Measurements from ENCODE around the gene ZNF668. TPM values are rescaled to one million over a fixed set of nuclear protein-coding genes. Genes with fewer than 3 reads are reported as not detected.
A peak's percentile ranks its signal among the peaks of the same experiment; 100 is the strongest.

Gene ZNF668
- total RNA-seq, 1 experiment from 2014 or later = 7.7 TPM

DNA sequence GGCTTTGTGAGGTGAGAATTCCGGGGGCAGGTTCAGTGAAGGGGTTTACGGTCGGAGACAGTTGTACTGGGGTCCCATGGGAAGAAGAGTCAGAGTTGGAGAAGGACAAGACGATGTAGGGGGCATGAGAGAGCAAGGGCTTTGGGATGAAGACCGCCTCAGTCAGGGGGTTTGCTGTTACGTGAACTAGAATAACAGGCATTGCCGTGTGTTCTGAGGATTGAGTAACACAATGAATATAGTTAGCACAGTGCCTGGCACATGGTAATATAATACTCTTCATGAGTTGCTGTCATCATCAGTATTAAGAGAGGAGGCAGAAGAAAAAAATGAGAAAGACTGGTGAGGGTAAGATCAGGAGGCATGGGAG, 759 bp upstream of the ZNF668 start:
- Histone ChIP-seq H2AFZ (ENCODE audit: low read length) (no peak overlapping the region), H3K36me3 (ENCODE audit: insufficient read depth, low read length) (0 out of 2 replicates have a peak, but pooled peaks cover 6% of the 10 kb centered on the region), H3K9me2 (replicated peaks; ENCODE audit: insufficient read depth, low read length) (no peaks in the 10 kb centered on the region), H3K4me3 (ENCODE audit: low read length) (peak overlapping the region; percentile 94), H3K9ac (ENCODE audit: low read length) (peak overlapping the region; percentile 90), H3K79me2 (ENCODE audit: low read length) (peaks cover 65% of the 10 kb centered on the region), H4K20me1 (ENCODE audit: insufficient read depth, low read depth, low read length) (peaks cover 6% of the 10 kb centered on the region; the same call in 1 of the 2 replicates), H3K4me1 (ENCODE audit: low read length) (peaks cover 24% of the 10 kb centered on the region), H3K27me3 (ENCODE audit: low read length) (no peaks in the 10 kb centered on the region), H3K9me3 (ENCODE audit: low read length) (no peaks in the 10 kb centered on the region), H3K4me2 (ENCODE audit: low read depth, low read length, poor library complexity, severe bottlenecking) (peak overlapping the region; percentile 90), H3K27ac (ENCODE audit: low read length) (peak overlapping the region; percentile 72)
- no peak for DNase-seq

DNA sequence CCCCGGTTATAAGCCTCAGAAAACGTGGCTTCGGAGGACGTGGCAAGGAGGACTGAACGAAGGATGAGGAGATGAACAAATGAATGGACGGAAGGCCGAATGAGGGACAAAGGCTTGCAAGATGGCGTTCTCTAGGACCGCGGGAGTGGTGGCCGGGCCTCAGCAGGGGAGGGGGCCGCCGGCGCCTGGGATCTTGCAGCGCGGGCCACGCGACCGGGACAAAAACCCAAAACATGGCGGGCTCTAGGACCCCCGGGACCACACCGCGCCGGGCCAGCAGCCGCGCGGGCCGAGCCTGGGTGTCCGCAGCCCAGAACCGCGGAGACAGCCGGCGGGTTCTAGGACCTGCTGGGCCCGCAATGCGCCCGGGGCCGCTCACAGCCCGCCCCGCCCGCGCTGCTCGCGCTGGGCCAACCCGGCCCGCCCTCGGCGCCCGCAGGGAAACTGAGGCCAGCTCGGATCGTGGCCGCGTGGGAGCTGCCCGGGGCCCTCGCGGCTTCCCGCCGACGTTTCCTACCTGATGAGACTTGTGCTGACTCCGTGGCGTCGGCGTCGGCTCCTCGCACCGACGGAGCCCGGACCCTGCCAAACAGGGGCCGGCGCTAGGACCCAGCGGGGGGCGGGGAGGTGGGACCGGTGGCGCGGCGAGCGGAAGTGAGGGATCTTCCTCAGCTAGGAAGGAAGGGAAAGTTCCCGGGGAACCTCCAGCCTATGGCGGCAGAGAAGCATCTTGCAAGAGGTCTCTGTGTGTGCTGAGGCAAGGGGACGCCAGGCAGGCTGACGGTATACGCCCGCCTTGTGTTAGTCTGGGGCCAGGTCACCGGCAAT, 684 bp downstream of the ZNF668 start:
- Histone ChIP-seq H4K20me1 (ENCODE audit: insufficient read depth, low read depth, low read length) (peaks cover 6% of the 10 kb centered on the region; the same call in 1 of the 2 replicates), H3K9me3 (ENCODE audit: low read length) (no peaks in the 10 kb centered on the region), H3K9ac (ENCODE audit: low read length) (peak overlapping the region; percentile 90), H3K79me2 (ENCODE audit: low read length) (peaks cover 74% of the 10 kb centered on the region), H3K27me3 (ENCODE audit: low read length) (no peaks in the 10 kb centered on the region), H3K27ac (ENCODE audit: low read length) (peak overlapping the region; percentile 80), H2AFZ (ENCODE audit: low read length) (peak overlapping the region; percentile 64; the same call in 1 of the 2 replicates), H3K4me3 (ENCODE audit: low read length) (peak overlapping the region; percentile 94), H3K4me1 (ENCODE audit: low read length) (peaks cover 24% of the 10 kb centered on the region), H3K4me2 (ENCODE audit: low read depth, low read length, poor library complexity, severe bottlenecking) (peak overlapping the region; percentile 90), H3K36me3 (ENCODE audit: insufficient read depth, low read length) (0 out of 2 replicates have a peak, but pooled peaks cover 6% of the 10 kb centered on the region), H3K9me2 (replicated peaks; ENCODE audit: insufficient read depth, low read length) (no peaks in the 10 kb centered on the region)
- DNase-seq = peak; percentile 95

- Histone ChIP-seq H3K79me2 (ENCODE audit: low read length) (peaks cover 73% of the 10 kb centered on the region), H2AFZ (ENCODE audit: low read length) (peak overlapping the region; percentile 64; the same call in 1 of the 2 replicates), H4K20me1 (ENCODE audit: insufficient read depth, low read depth, low read length) (peaks cover 6% of the 10 kb centered on the region; the same call in 1 of the 2 replicates), H3K9ac (ENCODE audit: low read length) (peak overlapping the region; percentile 90), H3K27ac (ENCODE audit: low read length) (peak overlapping the region; percentile 80), H3K27me3 (ENCODE audit: low read length) (no peaks in the 10 kb centered on the region), H3K9me3 (ENCODE audit: low read length) (no peaks in the 10 kb centered on the region), H3K4me3 (ENCODE audit: low read length) (peak overlapping the region; percentile 94), H3K36me3 (ENCODE audit: insufficient read depth, low read length) (0 out of 2 replicates have a peak, but pooled peaks cover 6% of the 10 kb centered on the region), H3K4me2 (ENCODE audit: low read depth, low read length, poor library complexity, severe bottlenecking) (peak overlapping the region; percentile 90), H3K4me1 (ENCODE audit: low read length) (peaks cover 24% of the 10 kb centered on the region), H3K9me2 (replicated peaks; ENCODE audit: insufficient read depth, low read length) (no peaks in the 10 kb centered on the region)
- peak; percentile 76 for DNase-seq
Observed at GRCh38 chr16:31072540-31073141, 1.4 kb downstream of the ZNF668 start.

- peak overlapping the region; percentile 90 for H3K9ac ChIP-seq (ENCODE audit: low read length)
- H3K4me2 ChIP-seq (ENCODE audit: low read depth, low read length, poor library complexity, severe bottlenecking) = peak overlapping the region; percentile 90
- H4K20me1 ChIP-seq (ENCODE audit: insufficient read depth, low read depth, low read length) = peaks cover 6% of the 10 kb centered on the region; the same call in 1 of the 2 replicates
- no peak overlapping the region for H3K27ac ChIP-seq (ENCODE audit: low read length)
- 0 out of 2 replicates have a peak, but pooled peaks cover 4% of the 10 kb centered on the region for H3K36me3 ChIP-seq (ENCODE audit: insufficient read depth, low read length)
- no peaks in the 10 kb centered on the region for H3K9me2 ChIP-seq (replicated peaks; ENCODE audit: insufficient read depth, low read length)
- H3K9me3 ChIP-seq (ENCODE audit: low read length) = no peaks in the 10 kb centered on the region
- peaks cover 24% of the 10 kb centered on the region for H3K4me1 ChIP-seq (ENCODE audit: low read length)
- H3K4me3 ChIP-seq (ENCODE audit: low read length) = peak overlapping the region; percentile 94
- H2AFZ ChIP-seq (ENCODE audit: low read length) = no peak overlapping the region
- no peaks in the 10 kb centered on the region for H3K27me3 ChIP-seq (ENCODE audit: low read length)
- DNase-seq = no peak
- H3K79me2 ChIP-seq (ENCODE audit: low read length) = peaks cover 75% of the 10 kb centered on the region
Observed at GRCh38 chr16:31071861-31072260, 2.2 kb downstream of the ZNF668 start.

GRCh38 chr16:31067342-31067741, 6.7 kb downstream of the ZNF668 start:
- H3K36me3 ChIP-seq (ENCODE audit: insufficient read depth, low read length) = no peaks in the 10 kb centered on the region
- no peak overlapping the region for H3K27ac ChIP-seq (ENCODE audit: low read length)
- no peaks in the 10 kb centered on the region for H3K9me2 ChIP-seq (replicated peaks; ENCODE audit: insufficient read depth, low read length)
- peaks cover 60% of the 10 kb centered on the region for H3K79me2 ChIP-seq (ENCODE audit: low read length)
- no peak overlapping the region for H3K4me3 ChIP-seq (ENCODE audit: low read length)
- no peak overlapping the region for H3K4me2 ChIP-seq (ENCODE audit: low read depth, low read length, poor library complexity, severe bottlenecking)
- peaks cover 10% of the 10 kb centered on the region for H3K4me1 ChIP-seq (ENCODE audit: low read length)
- no peak overlapping the region for H3K9ac ChIP-seq (ENCODE audit: low read length)
- no peaks in the 10 kb centered on the region for H3K27me3 ChIP-seq (ENCODE audit: low read length)
- no peaks in the 10 kb centered on the region for H3K9me3 ChIP-seq (ENCODE audit: low read length)
- no peak overlapping the region for H2AFZ ChIP-seq (ENCODE audit: low read length)
- DNase-seq = no peak
- no peaks in the 10 kb centered on the region for H4K20me1 ChIP-seq (ENCODE audit: insufficient read depth, low read depth, low read length)

GRCh38 chr16:31064882-31065461, 9.1 kb downstream of the ZNF668 start:
- Histone ChIP-seq H3K4me1 (ENCODE audit: low read length) (no peaks in the 10 kb centered on the region), H3K79me2 (ENCODE audit: low read length) (peaks cover 44% of the 10 kb centered on the region), H3K36me3 (ENCODE audit: insufficient read depth, low read length) (0 out of 2 replicates have a peak, but pooled peaks cover 3% of the 10 kb centered on the region), H2AFZ (ENCODE audit: low read length) (no peak overlapping the region), H4K20me1 (ENCODE audit: insufficient read depth, low read depth, low read length) (no peaks in the 10 kb centered on the region), H3K27ac (ENCODE audit: low read length) (no peak overlapping the region), H3K4me2 (ENCODE audit: low read depth, low read length, poor library complexity, severe bottlenecking) (no peak overlapping the region), H3K9me3 (ENCODE audit: low read length) (no peaks in the 10 kb centered on the region), H3K9me2 (replicated peaks; ENCODE audit: insufficient read depth, low read length) (no peaks in the 10 kb centered on the region), H3K4me3 (ENCODE audit: low read length) (no peak overlapping the region), H3K9ac (ENCODE audit: low read length) (no peak overlapping the region), H3K27me3 (ENCODE audit: low read length) (no peaks in the 10 kb centered on the region)
- no peak for DNase-seq

GRCh38 chr16:31063843-31064611, 10.0 kb downstream of the ZNF668 start:
- Histone ChIP-seq H3K9me3 (ENCODE audit: low read length) (no peaks in the 10 kb centered on the region), H3K27ac (ENCODE audit: low read length) (no peak overlapping the region), H2AFZ (ENCODE audit: low read length) (no peak overlapping the region), H3K4me3 (ENCODE audit: low read length) (no peak overlapping the region), H3K9me2 (replicated peaks; ENCODE audit: insufficient read depth, low read length) (no peaks in the 10 kb centered on the region), H3K27me3 (ENCODE audit: low read length) (no peaks in the 10 kb centered on the region), H3K9ac (ENCODE audit: low read length) (no peak overlapping the region), H3K79me2 (ENCODE audit: low read length) (peaks cover 39% of the 10 kb centered on the region), H3K4me1 (ENCODE audit: low read length) (no peaks in the 10 kb centered on the region), H4K20me1 (ENCODE audit: insufficient read depth, low read depth, low read length) (no peaks in the 10 kb centered on the region), H3K36me3 (ENCODE audit: insufficient read depth, low read length) (0 out of 2 replicates have a peak, but pooled peaks cover 3% of the 10 kb centered on the region), H3K4me2 (ENCODE audit: low read depth, low read length, poor library complexity, severe bottlenecking) (no peak overlapping the region)
- DNase-seq = no peak

Measured in Karpas-422 (cell line).